AG10803 (cell line): ENCODE data around the gene PODXL.

Experiments
- DNase-seq: peaks from one replicate; pipeline ENCODE4 v3.0.0; 2010; ENCODE audit warnings: low read depth
- H3K4me3 ChIP-seq: 2 replicates; pipeline ENCODE4 v1.5.1; 2011; ENCODE audit warnings: mild to moderate bottlenecking, low read length, control low read depth
- CTCF ChIP-seq: conservative IDR thresholded peaks from 2 replicates; pipeline ENCODE4 v1.5.1; 2011; ENCODE audit warnings: mild to moderate bottlenecking, low read length, control low read depth, inconsistent platforms

PODXL gene

GRCh38 chr7:131486346-131486745 lies 70.1 kb downstream of the PODXL start:
- H3K4me3 ChIP-seq: no peak overlapping the region
- DNase-seq: no peak
- no peak for TF ChIP-seq CTCF

- no peak overlapping the region for H3K4me3 ChIP-seq
- no peak for TF ChIP-seq CTCF
- DNase-seq: peak; percentile 34
These were observed 72.8 kb downstream of the PODXL start for GRCh38 chr7:131483586-131483985.

GRCh38 chr7:131482800-131483199 lies 73.6 kb downstream of the PODXL start:
- H3K4me3 ChIP-seq: no peak overlapping the region
- DNase-seq: no peak
- TF ChIP-seq CTCF: no peak

GRCh38 chr7:131480384-131481315 lies 75.8 kb downstream of the PODXL start:
- peak; percentile 59 for DNase-seq
- TF ChIP-seq CTCF: no peak
- H3K4me3 ChIP-seq: no peak overlapping the region

- no peak for TF ChIP-seq CTCF
- H3K4me3 ChIP-seq: no peak overlapping the region
- DNase-seq: no peak
These were observed 79.7 kb downstream of the PODXL start for GRCh38 chr7:131476740-131477139.

- TF ChIP-seq CTCF: no peak
- no peak for DNase-seq
- no peak overlapping the region for H3K4me3 ChIP-seq
These were observed 85.0 kb downstream of the PODXL start for GRCh38 chr7:131471250-131472004.
